Measurements from ENCODE around the gene NDUFA13. TPM values are rescaled to one million over a fixed set of nuclear protein-coding genes. Genes with fewer than 3 reads are reported as not detected.

The NDUFA13 gene
- total RNA-seq, 4 donors from 2014 or later = 26.6 to 83.0 (median 36.0) TPM

DNA sequence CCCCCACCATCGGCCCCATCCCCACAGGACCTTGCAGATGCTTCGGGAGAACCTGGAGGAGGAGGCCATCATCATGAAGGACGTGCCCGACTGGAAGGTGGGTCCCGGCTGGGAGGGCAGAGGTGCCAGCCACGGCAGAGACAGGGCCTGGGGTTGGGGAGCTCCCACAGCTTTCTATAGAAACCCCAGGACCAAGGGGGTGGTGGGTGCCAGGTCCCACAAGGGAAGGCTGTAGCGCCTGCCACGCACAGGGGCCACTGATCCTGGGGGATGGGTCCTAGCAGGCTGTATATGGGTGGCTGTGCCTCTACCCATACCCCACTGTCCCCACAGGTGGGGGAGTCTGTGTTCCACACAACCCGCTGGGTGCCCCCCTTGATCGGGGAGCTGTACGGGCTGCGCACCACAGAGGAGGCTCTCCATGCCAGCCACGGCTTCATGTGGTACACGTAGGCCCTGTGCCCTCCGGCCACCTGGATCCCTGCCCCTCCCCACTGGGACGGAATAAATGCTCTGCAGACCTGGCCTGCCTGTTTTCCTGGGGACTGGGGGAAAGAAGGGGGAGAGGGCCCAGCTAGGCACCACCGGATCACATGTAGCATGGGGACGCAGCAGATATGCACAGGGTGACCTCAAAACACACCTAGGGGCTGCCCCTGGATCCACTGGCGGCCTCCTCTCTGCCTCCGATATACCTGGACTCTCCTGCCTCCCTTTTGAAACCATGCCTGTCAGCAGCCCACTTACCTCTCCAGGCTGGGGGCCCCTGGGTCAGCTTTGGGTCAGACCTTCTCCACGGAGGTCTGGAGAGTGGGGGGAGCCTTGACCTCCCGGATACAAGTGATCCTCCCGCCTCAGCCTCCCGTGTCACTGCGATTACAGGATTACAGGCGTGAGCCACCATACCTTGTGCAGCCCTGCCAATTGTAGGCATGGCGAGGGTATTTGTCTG, 11.9 kb downstream of the NDUFA13 start:
- TF ChIP-seq, protein P1, sequence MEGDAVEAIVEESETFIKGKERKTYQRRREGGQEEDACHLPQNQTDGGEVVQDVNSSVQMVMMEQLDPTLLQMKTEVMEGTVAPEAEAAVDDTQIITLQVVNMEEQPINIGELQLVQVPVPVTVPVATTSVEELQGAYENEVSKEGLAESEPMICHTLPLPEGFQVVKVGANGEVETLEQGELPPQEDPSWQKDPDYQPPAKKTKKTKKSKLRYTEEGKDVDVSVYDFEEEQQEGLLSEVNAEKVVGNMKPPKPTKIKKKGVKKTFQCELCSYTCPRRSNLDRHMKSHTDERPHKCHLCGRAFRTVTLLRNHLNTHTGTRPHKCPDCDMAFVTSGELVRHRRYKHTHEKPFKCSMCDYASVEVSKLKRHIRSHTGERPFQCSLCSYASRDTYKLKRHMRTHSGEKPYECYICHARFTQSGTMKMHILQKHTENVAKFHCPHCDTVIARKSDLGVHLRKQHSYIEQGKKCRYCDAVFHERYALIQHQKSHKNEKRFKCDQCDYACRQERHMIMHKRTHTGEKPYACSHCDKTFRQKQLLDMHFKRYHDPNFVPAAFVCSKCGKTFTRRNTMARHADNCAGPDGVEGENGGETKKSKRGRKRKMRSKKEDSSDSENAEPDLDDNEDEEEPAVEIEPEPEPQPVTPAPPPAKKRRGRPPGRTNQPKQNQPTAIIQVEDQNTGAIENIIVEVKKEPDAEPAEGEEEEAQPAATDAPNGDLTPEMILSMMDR (IDR thresholded peaks at IDR 0.05; ENCODE audit: low read depth) = no peak

DNA sequence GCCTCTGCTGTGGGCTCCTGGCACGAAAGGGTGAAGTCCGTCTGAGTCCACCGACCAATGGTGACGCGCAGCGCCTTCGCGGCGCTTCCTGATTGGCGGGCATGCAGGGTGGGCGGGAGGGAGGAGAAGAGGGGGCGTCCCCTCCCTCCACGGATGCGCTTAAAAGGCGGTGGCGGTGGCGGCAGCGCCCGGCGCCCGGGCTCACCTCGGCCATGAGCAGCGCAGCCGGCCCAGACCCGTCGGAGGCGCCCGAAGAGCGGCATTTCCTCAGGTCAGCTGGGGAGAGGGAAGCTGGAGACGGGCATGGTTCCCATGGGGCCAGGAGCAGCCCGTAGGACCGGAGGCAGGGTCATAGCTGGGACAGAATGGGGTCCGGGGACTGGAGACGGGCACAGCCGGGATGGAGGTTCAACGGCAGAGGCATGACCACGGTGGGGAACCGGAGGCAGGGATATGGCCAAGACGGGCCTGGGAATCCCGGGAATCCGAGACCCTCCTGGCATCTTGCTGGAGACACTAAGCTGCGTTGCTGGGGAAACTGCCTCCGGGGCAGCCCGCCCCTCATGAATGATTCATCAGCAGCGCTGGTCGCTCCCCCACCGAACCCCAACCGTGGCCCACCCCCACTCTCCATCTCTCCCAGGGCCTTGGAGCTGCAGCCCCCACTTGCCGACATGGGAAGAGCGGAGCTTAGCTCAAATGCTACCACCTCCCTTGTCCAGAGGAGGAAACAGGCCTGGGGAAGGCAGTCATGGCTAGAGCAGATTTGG, 12.9 kb downstream of the NDUFA13 start, which contains the start of gene YJEFN3:
Gene YJEFN3 (plus strand): TSS at position 191 of the 770 bp plus-strand sequence. CDS start 22 bp downstream, at position 213.
- TF ChIP-seq, protein P1 (IDR thresholded peaks at IDR 0.05; ENCODE audit: low read depth) = no peak

DNA sequence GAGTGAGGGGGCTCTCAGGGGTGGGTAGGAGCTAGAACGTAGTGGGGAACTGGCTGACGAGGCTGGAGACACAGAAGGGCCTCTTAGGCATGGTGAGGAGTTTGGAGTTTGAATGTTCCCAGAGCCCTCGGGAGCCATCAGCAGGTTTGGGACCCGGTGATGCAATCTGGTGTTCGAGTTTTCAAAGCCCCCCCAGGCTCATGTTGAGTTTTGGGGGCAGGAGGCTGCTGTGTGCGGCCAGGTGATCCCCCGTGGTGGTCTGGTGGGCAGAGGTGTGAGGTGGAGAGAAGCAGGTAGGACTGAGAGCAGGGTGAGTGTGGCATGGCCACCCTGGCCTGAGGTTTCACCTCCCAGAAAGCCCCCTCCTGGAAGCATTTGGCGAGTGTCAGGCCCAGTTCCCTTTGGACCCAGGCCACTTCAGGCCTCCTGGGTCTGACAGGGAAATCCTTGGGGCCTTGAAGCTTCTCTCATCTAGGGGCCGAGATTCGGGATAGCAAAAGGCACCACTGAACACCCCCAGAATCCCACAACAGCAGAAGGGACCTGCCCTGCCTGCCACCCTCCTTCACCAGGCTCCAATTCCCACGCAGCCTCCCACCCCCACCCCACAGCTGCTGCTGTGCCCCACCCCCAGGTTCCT, 13.9 kb downstream of the NDUFA13 start:
- TF ChIP-seq, protein P1 (IDR thresholded peaks at IDR 0.05; ENCODE audit: low read depth) = no peak

DNA sequence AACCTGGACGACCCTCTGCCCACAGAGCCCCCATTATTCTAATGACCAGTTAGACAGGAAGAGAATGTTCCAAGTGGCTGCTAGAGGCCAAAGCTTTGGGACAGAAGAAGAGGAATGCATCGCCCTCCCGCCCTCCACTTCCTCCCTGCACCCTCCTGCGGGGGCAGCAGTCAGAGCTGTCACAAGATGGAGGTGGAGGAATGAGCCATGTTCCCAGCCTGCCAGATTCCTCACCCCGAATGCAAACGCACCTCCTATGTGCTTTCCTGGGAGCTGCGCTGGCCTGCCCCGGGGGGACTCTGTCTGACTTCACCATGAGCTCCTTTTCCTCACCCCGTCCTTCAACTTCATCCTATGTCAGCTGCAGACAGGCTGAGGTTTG, 14.4 kb downstream of the NDUFA13 start:
- TF ChIP-seq, protein P1 (IDR thresholded peaks at IDR 0.05; ENCODE audit: low read depth) = no peak

DNA sequence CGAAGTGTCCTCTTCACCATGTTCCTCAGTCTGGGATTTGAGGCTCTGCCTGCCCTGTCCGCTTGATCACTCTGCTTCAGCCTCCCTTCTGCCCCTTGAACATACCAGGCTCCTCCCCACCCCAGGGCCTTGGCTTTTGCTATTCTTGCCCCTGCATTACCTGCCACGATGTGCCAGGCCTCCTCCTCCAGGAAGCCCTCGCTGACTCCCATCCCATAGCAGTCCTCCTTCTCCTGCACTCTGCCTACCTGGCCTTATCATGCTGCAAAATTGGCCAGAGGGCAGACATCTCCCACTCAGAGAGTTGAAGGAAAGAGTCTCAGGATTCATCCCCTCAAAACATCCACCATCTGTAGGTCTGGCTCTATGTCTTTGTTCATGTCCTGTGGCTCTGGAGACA, 14.9 kb downstream of the NDUFA13 start:
- TF ChIP-seq, protein P1 (IDR thresholded peaks at IDR 0.05; ENCODE audit: low read depth) = no peak

DNA sequence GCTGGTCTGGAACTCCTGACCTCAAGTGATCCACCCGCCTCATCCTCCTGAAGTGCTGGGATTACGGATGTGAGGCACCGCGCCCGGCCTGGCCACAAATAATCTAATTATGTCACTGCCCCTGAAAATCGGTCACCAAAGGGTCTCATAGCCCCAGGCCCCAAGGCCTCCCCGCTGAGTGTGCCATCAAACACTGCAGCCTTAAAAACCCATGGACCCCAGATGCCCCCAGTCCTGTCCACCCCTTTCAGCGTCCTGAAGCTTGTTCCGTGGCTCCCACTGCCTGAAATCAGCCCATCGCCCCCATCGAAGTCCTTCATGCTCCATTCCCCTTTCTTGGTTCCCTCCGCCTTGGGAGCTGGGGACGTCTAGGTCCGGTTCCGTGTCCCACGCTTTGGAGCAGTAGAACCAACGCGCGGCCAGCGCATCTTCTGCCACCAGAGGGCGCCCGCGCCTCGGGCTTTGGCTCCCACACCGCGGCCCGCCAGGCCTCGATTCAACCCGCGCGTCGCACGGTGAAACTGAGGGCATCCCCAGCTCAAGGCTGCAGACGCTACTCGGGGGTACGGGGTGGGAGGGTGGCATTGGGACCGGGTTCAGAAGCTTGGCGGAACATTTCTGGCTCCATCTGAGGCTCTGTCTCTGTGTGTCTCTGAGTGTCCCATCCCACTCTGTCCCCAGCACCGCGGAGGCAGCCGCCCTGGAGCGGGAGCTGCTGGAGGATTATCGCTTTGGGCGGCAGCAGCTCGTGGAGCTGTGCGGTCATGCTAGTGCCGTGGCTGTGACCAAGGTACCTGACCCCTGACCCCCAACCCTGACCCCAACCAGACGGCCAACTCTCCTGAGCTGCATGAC, 16.2 kb downstream of the NDUFA13 start:
- TF ChIP-seq, protein P1 (IDR thresholded peaks at IDR 0.05; ENCODE audit: low read depth) = no peak
